IPS DF 4.7 (cell line): ENCODE results near the gene RTP2.

Experiments used
- DNase-seq: peaks from one replicate; pipeline ENCODE4 v3.0.0-alpha.2; 2013; ENCODE audit warnings: low spot score; ENCODE audit errors: extremely low read depth

RTP2 gene

GRCh38 chr3:187669675-187670504 lies 32.5 kb downstream of the RTP2 start, which contains the start of gene SST:
SST (minus strand) TSS chr3:187670394; CDS start chr3:187670291, 103 bp downstream.
- peak; percentile 68 for DNase-seq

GRCh38 chr3:187667526-187667925 lies 34.8 kb downstream of the RTP2 start:
- DNase-seq = no peak

- DNase-seq = no peak
These were observed 36.5 kb downstream of the RTP2 start for GRCh38 chr3:187665764-187666402.

- DNase-seq = no peak
These were observed 37.3 kb downstream of the RTP2 start for GRCh38 chr3:187665010-187665409.

GRCh38 chr3:187662848-187663409 lies 39.4 kb downstream of the RTP2 start:
- DNase-seq = no peak

- DNase-seq = no peak
These were observed 41.1 kb downstream of the RTP2 start for GRCh38 chr3:187661267-187661666.

GRCh38 chr3:187651282-187651681 lies 51.1 kb downstream of the RTP2 start:
- no peak for DNase-seq
